ENCODE results near the gene PKHD1.
A peak's percentile ranks its signal among the peaks of the same experiment; 100 is the strongest.
"Not testable (repeated sequence)": the region's sequence is repeated elsewhere in the genome, so short reads cannot be mapped to it uniquely, and the experiment has no call there.

PKHD1 gene

DNA sequence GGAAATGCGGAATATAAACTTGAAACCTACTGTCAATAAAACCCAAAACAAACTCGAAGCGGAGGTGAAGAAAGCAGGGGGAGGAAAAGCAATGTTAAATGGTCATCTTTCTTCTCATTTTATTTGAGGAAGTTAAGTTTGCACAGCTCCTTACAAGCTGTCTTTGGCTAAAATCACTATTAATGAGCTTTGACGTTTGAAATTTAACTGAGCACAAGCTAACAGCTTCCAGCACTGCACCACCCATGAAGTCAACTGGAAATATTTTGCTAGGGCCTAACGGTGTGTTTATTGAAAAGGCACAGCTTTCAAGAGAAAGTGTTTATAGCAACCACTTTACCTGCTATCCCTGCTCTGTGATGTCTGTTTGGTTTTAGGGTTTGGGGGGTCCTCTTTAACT, 103.8 kb downstream of the PKHD1 start:
- peak; percentile 12 for DNase-seq

- DNase-seq: not testable (repeated sequence)
Measured at GRCh38 chr6:51982695-51983094, 104.7 kb downstream of the PKHD1 start.

GRCh38 chr6:51976374-51976773, 111.0 kb downstream of the PKHD1 start:
- DNase-seq: no peak

DNA sequence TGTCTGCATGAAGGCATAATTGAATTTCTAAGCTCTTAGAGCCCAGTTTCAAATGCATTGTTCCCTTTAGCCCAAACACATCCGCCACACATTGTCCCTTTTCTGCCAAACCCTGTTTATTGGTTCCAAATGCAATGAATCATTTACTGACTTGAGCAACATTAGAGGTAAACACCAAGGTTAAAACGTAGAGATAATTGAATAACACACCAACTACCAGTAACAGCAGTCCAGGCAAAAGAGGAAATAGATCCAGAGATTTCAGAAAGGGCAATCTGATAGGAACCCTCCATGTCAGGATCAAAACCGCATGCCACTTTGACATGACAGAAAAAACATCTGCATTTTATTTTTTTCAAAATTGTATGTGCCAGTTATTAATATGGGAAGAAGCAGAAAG, 114.8 kb downstream of the PKHD1 start:
- no peak for DNase-seq

GRCh38 chr6:51968265-51968664, 119.1 kb downstream of the PKHD1 start:
- no peak for DNase-seq

DNA sequence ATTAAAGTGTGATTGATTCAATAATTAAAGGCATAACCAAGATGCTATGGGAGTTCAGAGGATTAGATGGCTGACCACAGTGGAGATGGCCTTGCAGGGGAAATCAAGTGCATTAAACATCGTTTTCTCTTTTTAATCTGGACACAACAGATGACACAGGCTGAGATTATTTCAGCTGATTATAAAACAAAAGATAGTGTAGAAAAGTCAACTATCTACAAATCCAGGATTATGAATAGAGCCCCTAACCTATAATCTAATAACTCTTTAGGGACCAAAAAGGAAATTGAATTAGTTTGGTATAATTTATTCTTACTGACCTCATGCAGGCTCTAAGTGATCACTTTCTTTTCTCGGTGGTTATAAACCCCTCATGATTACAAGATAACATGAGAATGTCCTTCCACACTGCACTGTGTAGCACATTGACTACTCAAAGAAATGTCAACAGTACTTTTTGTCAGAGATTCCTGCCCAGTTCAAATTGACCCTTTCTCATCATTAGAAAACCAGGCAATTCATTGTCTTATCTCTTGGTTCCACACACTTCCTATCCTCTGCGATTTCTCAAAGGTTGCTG, 122.1 kb downstream of the PKHD1 start:
- DNase-seq: no peak

DNA sequence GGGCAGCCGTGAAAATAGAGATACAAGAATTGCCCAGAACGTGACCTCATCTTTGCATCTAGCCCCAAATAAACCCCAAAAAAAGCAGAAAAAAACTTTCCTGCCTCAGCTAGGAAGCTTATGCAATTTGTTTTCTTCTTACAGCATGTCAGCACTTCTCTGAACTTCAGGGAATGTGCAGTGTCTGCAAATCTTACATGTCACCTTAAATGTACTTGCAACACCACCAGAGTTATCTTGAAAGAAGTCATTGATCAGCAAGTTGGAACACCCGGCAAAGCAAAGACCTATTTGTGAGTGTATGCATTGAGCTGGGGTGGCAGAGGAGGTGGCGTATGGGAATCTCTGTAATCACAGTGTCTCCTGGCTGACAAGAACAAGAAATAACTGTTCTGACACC, 123.4 kb downstream of the PKHD1 start:
- DNase-seq: no peak

DNA sequence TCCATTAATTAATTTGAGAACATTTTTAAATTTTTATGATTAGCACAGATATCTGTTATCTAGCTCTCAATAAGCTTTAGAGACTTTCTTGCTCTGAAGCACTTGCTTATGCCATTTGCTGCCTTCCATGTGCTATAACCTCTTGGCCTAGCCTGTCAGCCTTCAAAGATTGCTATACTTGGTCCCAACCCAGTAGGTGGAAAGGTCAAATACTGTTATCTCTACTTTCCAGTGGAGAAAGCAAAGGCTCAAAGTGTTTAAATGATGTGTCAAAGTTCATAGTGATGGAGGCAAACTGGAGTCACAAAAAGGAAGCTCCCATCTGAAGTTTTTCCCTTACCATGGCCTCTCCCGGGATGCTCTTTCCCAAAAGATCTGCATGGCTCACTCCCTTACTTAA, 125.1 kb downstream of the PKHD1 start:
- DNase-seq: no peak

DNA sequence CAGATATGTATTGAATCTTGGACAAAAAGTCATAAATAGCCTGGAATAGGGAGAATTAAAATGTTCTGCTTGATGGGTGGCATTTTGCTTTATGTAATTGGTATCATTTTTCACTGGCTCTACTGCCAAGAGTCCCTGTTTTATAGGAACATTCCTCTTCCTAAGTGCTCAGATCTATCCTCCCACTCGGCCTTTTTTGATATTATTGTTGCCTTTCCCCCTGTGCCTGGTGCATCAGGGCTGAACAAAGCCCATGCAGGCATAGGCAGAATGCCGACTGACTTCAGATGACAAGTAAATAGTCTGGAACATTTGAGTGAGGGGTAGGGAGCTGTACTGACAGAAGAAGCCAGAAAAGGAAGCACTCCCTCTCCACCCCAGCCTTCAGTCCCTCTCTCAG, 127.0 kb downstream of the PKHD1 start:
- DNase-seq: no peak

GRCh38 chr6:51959744-51960383, 127.5 kb downstream of the PKHD1 start:
- peak; percentile 77 for DNase-seq

GRCh38 chr6:51954681-51955080, 132.7 kb downstream of the PKHD1 start:
- no peak for DNase-seq

- DNase-seq: no peak
Measured at GRCh38 chr6:51953246-51953645, 134.2 kb downstream of the PKHD1 start.

- no peak for DNase-seq
Measured at GRCh38 chr6:51951924-51952323, 135.5 kb downstream of the PKHD1 start.

- DNase-seq: peak; percentile 42
Measured at GRCh38 chr6:51949526-51949925, 137.9 kb downstream of the PKHD1 start.

DNA sequence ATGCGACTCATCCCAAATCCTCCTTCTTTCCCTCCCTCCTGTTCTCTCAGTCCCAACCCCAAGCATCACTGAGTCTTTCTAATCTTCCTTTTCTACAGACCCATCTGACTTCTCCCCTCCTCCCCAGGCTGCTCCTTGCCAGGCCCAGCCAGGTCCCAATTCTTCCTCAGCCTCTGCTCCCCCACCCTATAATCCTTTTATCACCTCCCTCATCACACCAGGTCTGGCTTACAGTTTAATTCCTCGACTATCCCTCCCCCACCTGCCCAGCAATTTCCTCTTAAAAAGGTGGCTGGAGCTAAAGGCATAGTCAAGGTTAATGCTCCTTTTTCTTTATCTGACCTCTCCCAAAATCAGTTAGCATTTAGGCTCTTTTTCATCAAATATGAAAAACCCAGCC, 147.7 kb downstream of the PKHD1 start:
- not testable (repeated sequence) for DNase-seq

GRCh38 chr6:51936531-51937290, 150.7 kb downstream of the PKHD1 start:
- DNase-seq: no peak

DNA sequence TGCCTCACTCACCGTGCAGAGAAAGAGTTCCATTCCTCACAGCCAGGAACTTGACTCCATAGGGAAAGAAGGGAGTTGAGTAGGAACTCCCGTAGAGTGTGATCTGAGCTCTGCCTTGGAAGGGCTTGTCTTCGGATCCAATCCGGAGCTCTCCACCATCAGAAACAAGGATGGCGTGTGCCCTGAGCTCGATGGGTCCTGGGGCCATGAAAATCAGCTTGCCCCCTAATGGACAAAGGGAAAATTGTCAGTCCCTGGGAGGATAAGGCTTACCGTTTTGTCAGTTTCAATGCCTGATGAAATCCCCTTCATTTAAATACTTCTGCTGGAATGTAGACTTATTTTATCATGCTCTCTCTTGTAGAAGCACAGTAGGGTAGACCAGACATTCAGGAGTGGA, 153.3 kb downstream of the PKHD1 start:
- no peak for DNase-seq

DNA sequence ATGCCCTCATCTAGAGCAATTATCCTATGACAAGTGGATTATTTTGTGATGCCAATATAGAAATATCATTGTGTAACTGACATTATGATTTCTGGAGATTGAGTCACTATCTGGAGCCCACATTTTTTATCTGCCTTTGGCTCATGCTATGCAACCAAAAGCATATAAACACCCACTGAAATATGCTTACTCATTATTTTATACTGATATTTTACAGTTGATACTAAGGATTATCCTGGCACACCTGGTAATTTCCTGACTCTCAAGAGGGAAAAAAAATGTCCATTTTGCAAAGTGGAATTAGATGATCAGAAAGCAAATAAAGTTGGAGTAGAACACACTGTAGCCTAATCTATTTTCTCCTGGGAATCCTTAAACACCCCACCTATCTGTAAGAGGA, 154.5 kb downstream of the PKHD1 start:
- DNase-seq: no peak

GRCh38 chr6:51930602-51931001, 156.8 kb downstream of the PKHD1 start:
- no peak for DNase-seq

DNA sequence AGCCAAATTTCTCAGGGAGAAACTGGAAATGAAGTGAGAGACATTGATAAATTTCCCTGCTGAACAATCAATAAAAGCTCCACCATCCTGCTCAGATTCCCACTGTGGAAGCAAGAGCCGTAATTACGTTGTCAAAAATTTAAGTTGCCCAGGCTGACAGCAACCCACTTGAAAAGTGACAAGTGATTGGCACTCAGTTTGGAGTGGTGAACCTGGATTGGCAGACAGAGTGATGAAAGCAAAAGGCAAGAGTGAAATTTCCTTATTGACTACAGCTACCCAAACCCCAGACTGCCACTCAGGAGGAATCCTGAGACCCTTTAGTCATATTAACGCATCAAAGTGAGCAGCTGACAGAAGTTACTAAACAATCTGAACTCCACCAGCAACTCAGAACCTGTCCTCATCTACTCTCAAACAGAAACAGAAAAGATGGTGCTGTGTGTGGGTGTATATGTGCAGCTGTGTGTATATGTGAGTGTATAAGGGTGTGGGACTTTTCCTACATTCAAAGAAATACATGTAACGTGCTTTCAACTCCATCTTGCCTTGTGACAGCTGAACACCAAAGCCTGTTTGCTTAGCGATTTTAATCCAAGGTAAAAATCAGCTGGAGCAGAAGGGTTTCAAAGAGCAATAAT, 157.4 kb downstream of the PKHD1 start:
- DNase-seq: peak; percentile 11

GRCh38 chr6:51928320-51928719, 159.1 kb downstream of the PKHD1 start:
- no peak for DNase-seq

GRCh38 chr6:51927450-51927849, 160.0 kb downstream of the PKHD1 start:
- DNase-seq: no peak

- no peak for DNase-seq
Measured at GRCh38 chr6:51926125-51926524, 161.3 kb downstream of the PKHD1 start.

GRCh38 chr6:51922479-51922878, 164.9 kb downstream of the PKHD1 start:
- not testable (repeated sequence) for DNase-seq
